ENCODE data around the gene MS4A18. TPM values are rescaled to one million over a fixed set of nuclear protein-coding genes. Genes with fewer than 3 reads are reported as not detected.

The MS4A18 gene
- total RNA-seq, 1 experiment from 2014 or later: not detected

- no peaks in the 10 kb centered on the region for H3K79me2 ChIP-seq (ENCODE audit: insufficient read depth, low read length)
- H3K9me2 ChIP-seq (ENCODE audit: insufficient read depth): no peaks in the 10 kb centered on the region
- ChIA-PET POLR2A (no interaction called here), CTCF (no interaction called here), RAD21 (ENCODE audit: low non-redundant PET in 1 of 2, low total read pairs in 2 of 2, uncharacterized antibody in 2 of 2, unreplicated experiment in 2 of 2) (no interaction called here)
- ATAC-seq (no peak), DNase-seq (ENCODE audit: low read depth, low spot score) (no peak)
- H3K9ac ChIP-seq (ENCODE audit: low read length): no peak overlapping the region
- H3K4me1 ChIP-seq (ENCODE audit: control insufficient read depth in 1 of 2, insufficient read depth in 2 of 2, low read length in 2 of 2): no peaks in the 10 kb centered on the region
- no peak for TF ChIP-seq EZH2phosphoT487 (IDR thresholded peaks at IDR 0.05; ENCODE audit: borderline replicate concordance)
- TF ChIP-seq CTCF (IDR thresholded peaks at IDR 0.05 in 2 of 3, conservative IDR thresholded peaks at IDR 0.05 in 1 of 3; ENCODE audit: borderline replicate concordance in 1 of 3, insufficient read depth in 1 of 3, low read depth in 2 of 3, low read length in 2 of 3): no peak
- TF ChIP-seq RAD21 (IDR thresholded peaks at IDR 0.05; ENCODE audit: low read depth): no peak
- TF ChIP-seq EGR1 (IDR thresholded peaks at IDR 0.05; ENCODE audit: low read depth): no peak
- no peak for TF ChIP-seq SP1 (IDR thresholded peaks at IDR 0.05; ENCODE audit: low read depth)
- no peak for TF ChIP-seq ZNF274 (IDR thresholded peaks at IDR 0.05; ENCODE audit: low read depth, low read length)
- TF ChIP-seq TCF7L2 (IDR thresholded peaks at IDR 0.05; ENCODE audit: borderline replicate concordance, extremely low read depth, insufficient read depth, insufficient read length): no peak
- no peak for TF ChIP-seq CEBPB (IDR thresholded peaks at IDR 0.05; ENCODE audit: low read depth)
- no peak overlapping the region for H3K4me2 ChIP-seq (ENCODE audit: low read length)
- peaks cover 0 to 4% of the 10 kb centered on the region in 2 experiments; a peak in 1 of 4 replicates for H3K9me3 ChIP-seq (ENCODE audit: control insufficient read depth in 1 of 2, insufficient read depth in 1 of 2, low read depth in 1 of 2, low read length in 2 of 2)
- H3K4me3 ChIP-seq (replicated peaks in 1 of 2; ENCODE audit: low read depth in 1 of 2, low read length in 2 of 2): no peak overlapping the region
- intact Hi-C loops (cut with micrococcal nuclease): no loop called here
- no peaks in the 10 kb centered on the region for H3K36me3 ChIP-seq (ENCODE audit: control insufficient read depth in 1 of 2, insufficient read depth in 2 of 2, low read length in 2 of 2)
- H2AFZ ChIP-seq (ENCODE audit: low read depth, low read length, poor library complexity, severe bottlenecking): no peak overlapping the region
- BruUV-seq (replicated peaks): no TSS peak
- no peaks in the 10 kb centered on the region for H4K20me1 ChIP-seq (ENCODE audit: insufficient read depth)
- H3K27me3 ChIP-seq (ENCODE audit: insufficient read depth, low read length): peaks cover 5% of the 10 kb centered on the region; the same call in 1 of the 2 replicates
- no peak overlapping the region for H3K27ac ChIP-seq (ENCODE audit: low read depth, low read length)
Observed at GRCh38 chr11:60791153-60791933, 66.8 kb downstream of the MS4A18 start.

Measured in HCT116 (cell line).